Breast epithelium (tissue), 3 donors: ENCODE measurements around the gene CTCF.

Source experiments
- POLR2A ChIP-seq: fragments of 450-650 bp; IDR thresholded peaks from one replicate; pipeline ENCODE4 v1.6.1; 2016; ENCODE audit warnings: antibody characterized with exemption, mild to moderate bottlenecking, moderate library complexity
- POLR2AphosphoS5 ChIP-seq, 3 donors: sonication (generic); formaldehyde crosslinking; IDR thresholded peaks; one replicate each; pipeline ENCODE4 v1.6.1; 2017; ENCODE audit warnings: antibody characterized with exemption in 3 of 3

GRCh38 chr16:67685388-67686112 is 123.2 kb downstream of the CTCF start:
- TF ChIP-seq POLR2A = no peak
- no peak for TF ChIP-seq POLR2AphosphoS5 (IDR thresholded peaks at IDR 0.05)
